ENCODE data around the gene NIPBL. TPM values are rescaled to one million over a fixed set of nuclear protein-coding genes. Genes with fewer than 3 reads are reported as not detected.

Gene NIPBL
- total and polyA plus RNA-seq, 2 of the 13 experiments (the other 11 are each of a cell fraction or from before 2014, with no cell fraction given), result 12.3 to 32.3 TPM

DNA sequence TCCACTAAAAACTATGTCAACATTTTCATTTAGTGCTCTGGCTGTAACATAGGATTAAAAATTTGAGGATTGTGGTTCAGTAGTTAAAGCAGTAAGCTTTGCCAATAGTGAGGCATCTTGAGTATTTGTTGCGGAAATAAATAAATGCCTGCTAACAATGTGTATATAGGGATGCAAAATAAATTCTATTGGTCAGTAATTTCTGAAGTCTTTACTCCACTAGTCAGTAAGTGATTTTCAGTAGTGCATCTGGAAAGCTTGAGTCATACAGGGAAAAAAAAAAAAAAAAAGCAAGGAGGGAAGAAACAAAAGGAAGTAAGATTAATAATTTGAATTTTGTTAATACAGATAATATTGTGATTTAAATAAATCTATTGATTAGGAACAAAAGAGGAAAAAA is 21.0 kb downstream of the NIPBL start:
- Histone ChIP-seq H3K27ac (ENCODE audit: extremely low read length, insufficient read depth, low read length) (no peak overlapping the region), H3K36me3 (replicated peaks in 1 of 2; ENCODE audit: control insufficient read depth in 1 of 2, insufficient read depth in 2 of 2, low read length in 2 of 2) (no peaks in the 10 kb centered on the region), H4K20me1 (ENCODE audit: insufficient read depth, low read length) (peaks cover 46% of the 10 kb centered on the region), H2AFZ (ENCODE audit: low read length) (no peak overlapping the region), H3K9ac (ENCODE audit: insufficient read depth, low read depth, low read length) (no peak overlapping the region), H3K9me3 (ENCODE audit: low read length) (no peaks in the 10 kb centered on the region), H3K4me1 (ENCODE audit: insufficient read depth, low read length) (no peaks in the 10 kb centered on the region), H3K4me3 (replicated peaks in 1 of 3; ENCODE audit: insufficient read depth in 1 of 3, low read depth in 2 of 3, low read length in 3 of 3) (no peak overlapping the region), H3K27me3 (ENCODE audit: control insufficient read depth in 1 of 2, insufficient read depth in 2 of 2, low read length in 2 of 2) (no peaks in the 10 kb centered on the region), H3K4me2 (ENCODE audit: low read depth, low read length) (no peak overlapping the region), H3K79me2 (ENCODE audit: insufficient read depth, low read length) (peaks cover 98% of the 10 kb centered on the region)
- CTCF ChIA-PET (ENCODE audit: low intra/inter-chr PET ratio, low total read pairs), result no interaction called here
- POLR2A ChIA-PET, result no interaction called here
- no peak for FAIRE-seq
- ATAC-seq, result no peak
- in situ Hi-C loops (cut with HindIII; ENCODE audit: extremely low pct_ligation_motif_present, low pct_unique_long_range_greater_than_20kb), result no loop called here
- BruUV-seq (replicated peaks), result no TSS peak
- no peak for TF ChIP-seq NR2F2 (IDR thresholded peaks at IDR 0.05; ENCODE audit: borderline replicate concordance, low read depth)
- no peak for TF ChIP-seq RFX1 (IDR thresholded peaks at IDR 0.05)
- TF ChIP-seq ERF (CRISPR knock-in tag; IDR thresholded peaks at IDR 0.05), result no peak
- no peak for TF ChIP-seq KAT2B (IDR thresholded peaks at IDR 0.05; ENCODE audit: borderline replicate concordance, low read depth, low read length)
- TF ChIP-seq ZMYM3 (CRISPR knock-in tag; IDR thresholded peaks at IDR 0.05), result no peak
- TF ChIP-seq, protein P1, sequence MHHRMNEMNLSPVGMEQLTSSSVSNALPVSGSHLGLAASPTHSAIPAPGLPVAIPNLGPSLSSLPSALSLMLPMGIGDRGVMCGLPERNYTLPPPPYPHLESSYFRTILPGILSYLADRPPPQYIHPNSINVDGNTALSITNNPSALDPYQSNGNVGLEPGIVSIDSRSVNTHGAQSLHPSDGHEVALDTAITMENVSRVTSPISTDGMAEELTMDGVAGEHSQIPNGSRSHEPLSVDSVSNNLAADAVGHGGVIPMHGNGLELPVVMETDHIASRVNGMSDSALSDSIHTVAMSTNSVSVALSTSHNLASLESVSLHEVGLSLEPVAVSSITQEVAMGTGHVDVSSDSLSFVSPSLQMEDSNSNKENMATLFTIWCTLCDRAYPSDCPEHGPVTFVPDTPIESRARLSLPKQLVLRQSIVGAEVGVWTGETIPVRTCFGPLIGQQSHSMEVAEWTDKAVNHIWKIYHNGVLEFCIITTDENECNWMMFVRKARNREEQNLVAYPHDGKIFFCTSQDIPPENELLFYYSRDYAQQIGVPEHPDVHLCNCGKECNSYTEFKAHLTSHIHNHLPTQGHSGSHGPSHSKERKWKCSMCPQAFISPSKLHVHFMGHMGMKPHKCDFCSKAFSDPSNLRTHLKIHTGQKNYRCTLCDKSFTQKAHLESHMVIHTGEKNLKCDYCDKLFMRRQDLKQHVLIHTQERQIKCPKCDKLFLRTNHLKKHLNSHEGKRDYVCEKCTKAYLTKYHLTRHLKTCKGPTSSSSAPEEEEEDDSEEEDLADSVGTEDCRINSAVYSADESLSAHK (CRISPR knock-in tag; IDR thresholded peaks at IDR 0.05; ENCODE audit: borderline replicate concordance), result no peak
- no peak for TF ChIP-seq ZNF879 (CRISPR knock-in tag; IDR thresholded peaks at IDR 0.05)
- TF ChIP-seq, protein P2, sequence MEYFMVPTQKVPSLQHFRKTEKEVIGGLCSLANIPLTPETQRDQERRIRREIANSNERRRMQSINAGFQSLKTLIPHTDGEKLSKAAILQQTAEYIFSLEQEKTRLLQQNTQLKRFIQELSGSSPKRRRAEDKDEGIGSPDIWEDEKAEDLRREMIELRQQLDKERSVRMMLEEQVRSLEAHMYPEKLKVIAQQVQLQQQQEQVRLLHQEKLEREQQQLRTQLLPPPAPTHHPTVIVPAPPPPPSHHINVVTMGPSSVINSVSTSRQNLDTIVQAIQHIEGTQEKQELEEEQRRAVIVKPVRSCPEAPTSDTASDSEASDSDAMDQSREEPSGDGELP (IDR thresholded peaks at IDR 0.05; ENCODE audit: borderline replicate concordance, low read depth), result no peak
- no peak for TF ChIP-seq ZSCAN22 (CRISPR knock-in tag; IDR thresholded peaks at IDR 0.05)
- TF ChIP-seq, protein P3, sequence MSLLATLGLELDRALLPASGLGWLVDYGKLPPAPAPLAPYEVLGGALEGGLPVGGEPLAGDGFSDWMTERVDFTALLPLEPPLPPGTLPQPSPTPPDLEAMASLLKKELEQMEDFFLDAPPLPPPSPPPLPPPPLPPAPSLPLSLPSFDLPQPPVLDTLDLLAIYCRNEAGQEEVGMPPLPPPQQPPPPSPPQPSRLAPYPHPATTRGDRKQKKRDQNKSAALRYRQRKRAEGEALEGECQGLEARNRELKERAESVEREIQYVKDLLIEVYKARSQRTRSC (CRISPR knock-in tag; IDR thresholded peaks at IDR 0.05; ENCODE audit: low read depth), result no peak
- TF ChIP-seq TAF1 (CRISPR knock-in tag; IDR thresholded peaks at IDR 0.05), result no peak
- no peak for TF ChIP-seq ZNF562 (CRISPR knock-in tag; IDR thresholded peaks at IDR 0.05; ENCODE audit: borderline replicate concordance)
- no peak for TF ChIP-seq SMARCE1 (IDR thresholded peaks at IDR 0.05; ENCODE audit: borderline replicate concordance)
- no peak for TF ChIP-seq STAT5B (CRISPR knock-in tag; IDR thresholded peaks at IDR 0.05)
- TF ChIP-seq FOSL1 (CRISPR knock-in tag; IDR thresholded peaks at IDR 0.05; ENCODE audit: borderline replicate concordance), result no peak
- no peak for TF ChIP-seq MAFK (conservative IDR thresholded peaks at IDR 0.05 in 1 of 2, IDR thresholded peaks at IDR 0.05 in 1 of 2; ENCODE audit: low read length in 2 of 2)
- TF ChIP-seq EP300 (IDR thresholded peaks at IDR 0.05; ENCODE audit: low read depth in 2 of 2, low read length in 2 of 2), result no peak
- no peak for TF ChIP-seq EP300 (CRISPR knock-in tag; IDR thresholded peaks at IDR 0.05; ENCODE audit: borderline replicate concordance)
- TF ChIP-seq RCOR2 (CRISPR knock-in tag; IDR thresholded peaks at IDR 0.05), result no peak
- TF ChIP-seq FOXA3 (CRISPR knock-in tag; IDR thresholded peaks at IDR 0.05), result no peak
- no peak for TF ChIP-seq TGIF2 (CRISPR knock-in tag; IDR thresholded peaks at IDR 0.05)
- 100% methylated on average over 1 of the region's 1 CpG for WGBS (ENCODE audit: low lambda C conversion rate)
- DNase-seq (ENCODE audit: low spot score), result no peak
- intact Hi-C loops (cut with micrococcal nuclease; ENCODE audit: unreplicated experiment), result no loop called here

Measured in HepG2 (cell line).